HL-60/S4 (cell line): ENCODE measurements around the gene OGDHL.
"Not testable (repeated sequence)": the region's sequence is repeated elsewhere in the genome, so short reads cannot be mapped to it uniquely, and the experiment has no call there.

Experiments
- in situ Hi-C: fragments of 300-500 bp; cut with MboI; formaldehyde crosslinking; loops from 2 replicates; pipeline ENCODE4 v1.14.3; 2022; ENCODE audit warnings: low sequenced_read_pairs

OGDHL gene

DNA sequence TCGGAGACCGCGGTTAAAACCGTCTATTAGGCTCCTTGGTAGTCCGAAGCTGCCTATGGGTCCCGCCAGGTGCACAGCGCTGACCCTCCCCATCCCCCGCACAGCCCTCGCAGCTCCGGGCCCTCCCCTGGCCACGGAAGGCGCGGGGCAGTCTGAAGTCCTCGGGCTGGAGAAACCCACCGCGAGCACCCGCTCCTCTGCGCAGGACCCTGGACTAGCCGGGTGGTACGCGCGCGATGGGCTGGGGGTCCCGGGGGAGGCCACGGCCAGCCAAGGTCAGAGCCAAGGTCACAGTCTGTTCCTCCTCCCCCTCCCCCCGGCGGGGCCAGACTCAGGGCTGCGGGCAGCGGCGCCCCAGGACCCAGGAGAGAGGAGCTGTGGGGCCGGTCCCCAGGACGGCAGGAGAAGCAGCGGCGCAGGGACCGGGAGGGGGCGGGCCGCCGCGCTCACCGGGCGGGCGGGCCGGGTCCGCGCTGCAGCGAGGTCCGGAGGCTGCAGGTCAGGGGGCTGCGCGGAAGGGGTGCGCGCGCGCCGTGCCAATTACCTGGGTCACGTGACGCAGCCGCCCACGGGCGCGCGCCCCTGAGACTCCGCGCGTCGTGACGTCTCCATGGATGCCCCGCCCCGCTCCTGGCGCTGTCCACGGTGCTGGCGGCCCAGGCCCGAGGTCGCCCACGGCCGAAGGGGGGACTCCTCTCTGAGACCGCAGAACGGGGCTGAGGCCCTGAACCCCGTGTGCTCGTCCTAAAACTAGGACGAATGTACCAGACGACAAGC is at the start of gene OGDHL:
Gene OGDHL (minus strand): TSS at position 535 of the 777 bp plus-strand sequence. CDS start 3,731 bp downstream, outside the sequence.
- in situ Hi-C loops = no loop called here

DNA sequence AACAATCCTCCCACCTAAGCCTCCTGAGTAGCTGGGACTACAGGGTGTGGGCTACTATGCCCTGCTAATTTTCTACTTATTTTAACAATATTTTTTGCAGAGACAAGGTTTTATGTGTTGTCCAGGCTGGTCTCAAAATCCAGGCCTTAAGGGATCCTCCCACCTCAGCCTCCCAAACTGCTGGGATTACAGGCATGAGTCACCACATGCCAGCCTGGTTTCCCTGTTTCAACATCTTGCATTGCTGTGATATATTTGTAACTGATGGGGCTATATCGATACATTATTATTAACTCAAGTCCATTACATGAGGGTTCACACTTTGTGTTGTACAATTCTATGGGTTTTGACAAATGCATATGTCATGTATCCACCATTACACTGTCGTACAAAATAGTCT is 41.9 kb upstream of the OGDHL start:
- in situ Hi-C loops = no loop called here

DNA sequence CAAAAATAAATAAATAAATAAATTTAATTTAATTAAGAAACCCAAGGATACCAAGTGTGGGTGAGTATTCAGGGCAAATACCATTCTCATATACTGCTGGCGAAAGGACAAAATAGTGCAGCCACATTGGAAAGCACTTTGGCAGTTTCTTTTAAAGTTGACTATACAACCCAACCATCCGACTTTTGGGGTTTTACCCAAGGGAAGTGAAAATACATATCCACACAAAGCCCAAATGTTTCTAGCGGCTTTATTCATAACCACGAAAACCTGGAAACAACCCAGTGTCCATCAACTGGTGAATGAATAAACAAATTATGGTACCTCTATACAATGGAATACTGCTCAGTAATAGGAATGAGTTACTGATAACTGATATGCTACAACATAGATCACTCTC is 36.2 kb upstream of the OGDHL start:
- in situ Hi-C loops = no loop called here

DNA sequence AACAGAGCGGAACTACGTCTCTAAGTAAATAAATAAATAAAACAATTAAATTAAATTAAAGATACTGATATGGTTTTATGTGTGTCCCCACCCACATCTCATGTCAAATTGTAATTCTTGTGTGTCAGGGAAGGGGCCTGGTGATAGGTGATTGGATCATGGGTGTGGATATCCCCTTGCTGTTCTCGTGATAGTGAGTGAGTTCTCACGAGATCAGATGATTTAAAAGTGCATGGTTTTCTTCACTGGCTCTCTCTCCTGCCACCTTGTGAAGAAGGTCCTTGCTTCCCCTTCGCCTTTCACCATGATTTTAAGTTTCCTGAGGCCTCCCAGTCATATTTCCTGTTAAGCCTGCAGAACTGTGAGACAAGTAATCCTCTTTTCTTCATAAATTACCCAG is 29.0 kb upstream of the OGDHL start:
- in situ Hi-C loops = no loop called here

DNA sequence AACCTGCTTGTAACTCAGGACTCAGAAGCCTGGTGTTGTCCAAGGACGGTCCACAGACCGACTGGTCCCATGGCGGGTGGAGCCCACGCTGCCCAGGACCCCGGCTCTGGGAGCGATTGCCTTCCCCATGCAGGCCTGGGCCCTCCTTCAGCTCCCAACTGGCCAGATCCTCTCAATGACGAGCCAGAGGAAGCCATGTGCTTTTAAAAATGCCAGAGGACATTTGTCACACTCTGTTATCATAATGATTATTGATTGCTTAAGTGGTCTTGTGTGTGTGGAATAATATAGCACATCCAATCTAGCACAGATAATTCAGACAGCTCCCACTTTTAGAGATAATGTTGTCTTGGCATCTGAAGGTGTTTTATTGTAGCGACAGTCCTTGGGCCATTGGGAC is 22.6 kb upstream of the OGDHL start:
- in situ Hi-C loops = no loop called here

DNA sequence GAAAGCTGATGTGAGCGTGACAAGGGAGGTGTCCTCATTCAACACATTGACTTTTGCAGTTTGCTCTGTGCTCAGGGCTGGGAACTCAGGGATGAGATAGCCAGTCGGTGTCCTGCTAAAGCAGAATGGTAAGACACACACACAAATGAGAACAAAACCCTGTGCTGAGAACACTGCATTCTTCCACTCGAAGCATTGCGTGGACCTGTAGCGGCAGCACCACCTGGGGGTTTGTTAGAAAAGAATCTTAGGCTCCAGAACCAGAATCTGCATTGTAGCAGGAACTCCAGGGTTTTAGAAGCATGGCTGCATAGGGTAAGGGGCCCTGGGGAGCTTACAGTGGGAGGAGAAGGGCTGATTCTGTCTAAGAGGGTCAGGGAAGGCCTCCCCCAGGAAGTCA is 21.5 kb upstream of the OGDHL start:
- in situ Hi-C loops = no loop called here

DNA sequence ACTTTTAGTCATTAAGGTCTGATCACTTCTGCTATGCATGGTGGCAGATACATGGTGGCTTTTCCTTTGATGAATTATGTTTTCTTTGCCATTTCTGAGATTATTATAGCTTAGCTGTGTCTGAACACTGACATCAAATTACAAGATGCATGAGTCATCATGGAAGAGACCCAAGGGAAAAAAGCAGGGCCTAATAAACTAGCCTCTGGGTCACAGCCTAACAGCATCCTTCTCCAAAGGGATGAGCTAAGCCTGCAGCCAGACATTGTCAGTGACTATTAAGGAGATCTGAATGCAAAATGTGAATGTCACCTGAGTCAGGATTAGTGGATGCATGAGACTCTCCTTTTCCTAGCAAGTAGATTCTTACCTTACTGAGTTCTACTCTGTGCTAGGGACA is 19.1 kb upstream of the OGDHL start:
- in situ Hi-C loops = no loop called here

DNA sequence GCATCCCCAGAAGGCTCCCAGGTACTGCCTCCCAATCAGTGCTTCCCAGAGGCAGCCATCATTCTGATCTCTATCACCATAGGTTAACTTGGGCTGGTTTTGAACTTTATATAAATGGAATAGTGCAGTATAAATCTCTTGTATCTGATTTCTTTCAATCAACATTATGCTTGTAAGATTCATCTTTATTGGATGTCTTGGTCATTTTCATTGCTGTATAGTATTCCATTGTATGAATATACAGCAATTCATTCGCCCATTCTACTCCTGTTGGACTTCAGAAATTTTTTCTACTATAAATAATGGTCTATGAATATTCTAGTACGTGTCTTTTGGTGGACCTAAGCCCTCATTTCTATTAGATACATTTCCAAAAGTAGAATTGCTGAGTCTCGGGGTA is 16.1 kb upstream of the OGDHL start:
- in situ Hi-C loops = no loop called here

DNA sequence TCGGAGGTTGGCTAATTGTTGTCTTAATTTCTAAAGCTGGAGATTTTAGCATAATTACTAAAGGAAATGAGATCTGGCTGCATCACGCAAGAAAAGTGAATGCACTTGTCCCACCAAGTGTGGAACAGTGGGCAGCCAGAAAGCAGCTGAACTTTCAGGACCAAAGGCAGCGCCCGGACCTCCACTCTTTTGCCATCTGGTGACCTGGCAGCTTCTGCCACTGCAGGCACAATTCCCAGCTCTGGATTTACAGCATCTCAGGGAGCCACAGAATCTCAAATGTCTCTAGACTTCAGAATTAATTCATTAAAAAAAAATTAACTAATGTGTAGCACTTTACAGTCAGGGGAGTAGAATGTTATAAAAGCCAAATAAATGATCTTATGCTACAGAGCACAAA is 14.7 kb upstream of the OGDHL start:
- in situ Hi-C loops = no loop called here

DNA sequence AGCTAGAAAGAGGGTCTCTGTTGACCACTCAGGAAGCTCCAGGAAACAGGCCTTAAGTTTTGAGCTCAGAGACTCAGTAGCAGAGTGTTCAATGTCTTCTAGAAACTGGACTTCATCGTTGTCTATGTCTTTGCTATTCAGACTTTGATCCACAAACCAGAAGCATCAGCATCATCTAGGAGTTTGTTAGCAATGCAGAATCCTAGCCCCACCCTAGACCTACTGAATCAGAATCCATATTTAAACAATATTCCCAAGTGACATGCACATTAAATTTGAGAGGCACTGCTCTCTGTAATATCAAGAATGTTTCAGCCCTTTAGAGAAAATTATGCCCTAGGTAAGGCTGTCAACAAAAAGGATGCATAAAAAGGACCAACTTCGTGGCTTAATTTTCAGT is 12.9 kb upstream of the OGDHL start:
- in situ Hi-C loops = no loop called here

DNA sequence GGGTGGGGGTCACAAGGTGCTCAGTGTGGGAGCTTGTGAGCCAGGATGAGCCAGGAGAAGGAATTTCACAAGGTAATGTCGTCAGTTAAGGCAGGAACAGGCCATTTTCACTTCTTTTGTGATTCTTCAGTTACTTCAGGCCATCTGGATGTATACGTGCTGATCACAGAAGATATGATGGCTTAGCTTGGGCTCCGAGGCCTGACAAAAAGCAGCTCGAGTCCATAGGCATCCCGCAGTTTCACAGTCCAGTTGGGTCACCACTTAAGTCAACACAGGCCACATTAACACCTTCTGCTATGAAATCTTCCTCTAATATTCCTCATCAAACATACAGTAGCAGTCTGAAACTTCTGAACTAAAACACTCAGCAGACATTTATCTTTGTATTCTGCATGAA is 10.8 kb upstream of the OGDHL start:
- in situ Hi-C loops = not testable (repeated sequence)

DNA sequence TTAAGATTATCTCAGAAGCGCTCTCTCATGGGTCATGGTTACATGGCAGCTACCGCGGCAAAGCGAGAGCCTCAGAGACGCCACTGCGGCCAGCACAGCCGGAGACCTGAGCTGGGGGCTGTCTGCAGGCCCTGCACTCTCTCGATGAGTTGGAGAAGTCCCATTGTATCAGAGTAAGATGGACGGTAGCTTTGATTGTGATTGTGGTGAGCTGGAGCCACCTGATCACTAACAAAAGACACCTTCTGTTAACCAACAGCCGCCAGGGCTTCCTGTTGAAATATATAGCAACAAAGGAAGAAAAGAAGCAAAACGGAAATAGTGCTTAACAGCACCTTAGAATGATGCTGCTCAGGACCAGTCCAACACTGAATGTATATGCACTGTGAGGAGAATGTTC is 8.9 kb upstream of the OGDHL start:
- in situ Hi-C loops = not testable (repeated sequence)

DNA sequence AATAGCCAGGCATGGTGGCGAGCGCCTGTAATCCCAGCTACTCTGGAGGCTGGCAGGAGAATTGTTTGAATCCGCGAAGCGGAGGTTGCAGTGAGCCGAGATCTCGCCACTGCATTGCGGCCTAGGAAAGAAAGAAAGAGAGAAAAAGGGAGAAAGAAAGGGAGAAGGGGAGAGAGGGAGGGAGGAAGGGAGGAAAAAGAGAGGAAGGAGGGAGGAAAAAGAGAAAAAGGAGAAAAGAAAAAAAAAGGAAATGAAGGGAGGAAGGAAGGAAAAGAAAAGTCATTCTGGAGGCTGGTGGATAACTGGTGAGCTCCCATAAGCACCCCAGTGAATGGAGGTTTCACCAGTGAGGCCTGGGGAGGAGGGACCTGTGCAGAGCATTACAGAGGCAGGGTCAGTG is 7.6 kb upstream of the OGDHL start:
- in situ Hi-C loops = no loop called here

DNA sequence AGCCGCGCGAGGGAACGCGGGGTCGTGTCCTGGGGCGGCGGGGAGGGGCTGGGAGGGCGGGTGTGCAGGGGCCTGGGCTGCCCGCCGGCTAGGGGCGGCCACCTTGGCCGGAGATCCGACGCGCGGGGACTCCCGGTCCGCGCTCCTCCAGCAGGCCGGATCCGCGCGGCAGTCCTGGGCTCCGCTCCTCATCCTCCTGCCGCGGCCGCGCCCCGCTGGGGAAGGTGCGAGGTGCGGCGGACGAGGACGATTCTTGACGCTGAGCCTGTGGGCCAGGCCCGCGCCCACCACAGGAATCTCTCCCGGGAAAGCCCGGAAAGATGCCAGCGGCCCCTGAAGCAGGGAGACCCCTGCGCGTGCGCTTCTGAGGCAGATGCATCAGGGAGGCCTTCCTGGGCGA is 6.6 kb upstream of the OGDHL start:
- in situ Hi-C loops = no loop called here

DNA sequence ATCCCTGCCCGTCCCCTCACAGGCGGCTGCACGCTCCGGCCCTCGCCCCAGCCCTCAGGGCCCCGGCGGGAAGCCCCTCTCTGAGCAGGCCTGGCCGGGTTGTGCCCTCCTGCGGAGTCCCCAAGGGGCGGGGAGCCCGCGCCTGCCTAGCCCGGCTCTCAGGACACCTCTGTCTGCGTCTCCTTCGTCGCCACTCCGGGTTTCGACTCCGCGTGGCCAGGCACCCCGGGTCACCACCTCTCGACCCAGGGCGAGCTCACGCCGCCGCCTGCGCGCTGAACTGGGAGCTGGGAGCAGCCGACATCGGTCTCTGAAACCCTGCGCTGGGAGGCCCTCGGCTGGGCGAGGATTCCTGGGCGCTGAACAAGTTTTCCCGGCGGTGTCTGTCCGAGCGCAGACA is 6.2 kb upstream of the OGDHL start:
- in situ Hi-C loops = no loop called here

DNA sequence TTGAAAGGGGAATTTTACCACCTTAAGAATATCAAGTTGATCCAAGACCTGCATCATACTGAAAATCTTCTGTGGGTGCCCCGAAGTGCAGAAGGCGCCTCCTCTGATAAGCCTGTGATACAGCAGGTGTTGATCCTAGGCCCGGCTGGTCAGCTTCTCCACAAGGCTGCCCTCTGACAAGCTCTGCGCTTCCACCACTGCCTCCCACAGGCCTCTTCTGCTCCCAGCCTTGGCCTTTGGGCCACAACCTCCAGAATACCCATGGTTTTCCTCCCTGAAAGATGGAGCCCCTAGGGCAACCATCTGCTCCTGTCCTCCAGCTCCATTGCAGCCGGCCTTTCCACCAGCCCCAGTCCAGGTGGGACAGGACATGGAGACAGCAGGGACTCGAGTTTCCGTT is 5.6 kb upstream of the OGDHL start:
- in situ Hi-C loops = no loop called here

DNA sequence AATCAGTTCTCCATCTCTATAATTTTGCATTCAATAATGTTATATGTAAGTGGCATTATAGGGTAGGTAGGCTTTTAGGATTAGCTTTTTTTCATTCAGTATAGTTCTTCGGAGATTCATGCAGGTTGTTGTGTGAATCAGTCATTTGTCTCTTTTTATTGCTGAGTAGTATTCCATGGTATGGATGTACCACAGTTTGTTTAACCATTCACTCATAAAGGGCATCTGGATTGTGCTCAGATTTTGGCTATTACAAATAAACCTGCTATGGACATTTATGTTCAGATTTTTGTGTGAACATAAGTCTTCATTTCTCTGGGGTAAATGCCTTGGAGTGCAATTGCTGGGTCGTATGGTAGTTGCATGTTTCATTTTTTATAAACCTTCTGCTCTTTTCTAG is 4.4 kb upstream of the OGDHL start:
- in situ Hi-C loops = no loop called here

DNA sequence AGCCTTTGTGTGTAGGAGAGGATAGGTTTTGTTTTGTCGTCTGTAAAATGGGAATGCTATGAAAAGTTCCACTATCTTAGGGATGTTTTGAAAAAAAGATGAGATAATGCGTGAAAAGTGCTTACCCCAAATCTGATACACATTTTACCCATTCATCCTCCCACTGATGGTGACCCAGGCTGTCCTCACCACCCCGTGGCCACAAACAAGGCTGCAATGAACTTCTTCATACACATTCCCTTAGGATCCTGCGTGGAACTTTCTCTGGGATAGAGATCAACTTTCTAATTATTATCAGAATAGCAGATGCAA is 399 bp upstream of the OGDHL start:
- in situ Hi-C loops = no loop called here

DNA sequence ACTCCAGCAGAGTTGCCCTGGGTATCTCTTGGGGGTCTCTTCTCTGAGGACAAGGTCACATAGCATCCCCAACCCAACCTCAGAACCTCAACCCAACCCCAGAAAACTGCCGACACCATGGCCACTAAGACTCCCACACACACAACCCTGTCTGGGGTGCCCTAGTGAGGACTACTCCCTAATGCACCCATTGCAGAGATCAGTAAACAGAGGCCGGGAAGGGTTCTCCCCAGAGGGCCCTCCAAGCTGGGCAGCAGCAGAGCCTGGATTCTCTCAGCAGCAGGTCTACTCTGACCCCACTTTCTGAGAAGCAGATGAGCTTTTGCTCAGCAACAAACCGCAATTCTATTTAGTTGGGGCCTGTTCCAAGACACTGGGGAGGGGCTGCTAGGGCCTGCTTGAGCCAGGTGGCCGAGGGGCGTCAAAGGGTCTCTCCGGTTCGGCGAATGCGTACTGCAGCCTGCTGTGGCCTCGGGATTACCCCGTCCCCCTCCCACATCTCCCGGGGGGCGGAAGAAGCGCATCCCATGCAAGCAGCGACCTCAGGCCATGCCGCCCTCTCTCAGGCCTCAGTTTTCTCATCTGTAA is 828 bp downstream of the OGDHL start:
- in situ Hi-C loops = no loop called here

DNA sequence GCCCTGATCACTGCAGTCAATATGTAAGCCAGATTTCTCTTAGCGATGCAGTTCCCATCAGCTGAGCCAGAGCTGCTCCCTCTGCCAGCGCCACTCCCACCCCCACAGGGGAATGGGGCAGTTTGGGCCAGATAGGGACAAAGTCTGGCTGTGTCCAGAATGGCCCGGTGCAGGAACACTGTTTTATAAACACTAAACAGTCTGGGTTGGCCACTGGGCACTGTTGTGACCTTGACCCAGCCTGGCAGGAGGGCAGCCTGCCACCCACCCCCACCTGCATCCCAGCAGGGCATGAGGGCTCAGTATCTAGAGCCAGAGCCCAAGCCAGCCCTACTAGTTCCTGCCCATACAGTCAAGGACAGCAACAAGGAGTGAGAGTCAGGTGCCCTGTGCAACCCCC is 1.3 kb downstream of the OGDHL start:
- in situ Hi-C loops = no loop called here

DNA sequence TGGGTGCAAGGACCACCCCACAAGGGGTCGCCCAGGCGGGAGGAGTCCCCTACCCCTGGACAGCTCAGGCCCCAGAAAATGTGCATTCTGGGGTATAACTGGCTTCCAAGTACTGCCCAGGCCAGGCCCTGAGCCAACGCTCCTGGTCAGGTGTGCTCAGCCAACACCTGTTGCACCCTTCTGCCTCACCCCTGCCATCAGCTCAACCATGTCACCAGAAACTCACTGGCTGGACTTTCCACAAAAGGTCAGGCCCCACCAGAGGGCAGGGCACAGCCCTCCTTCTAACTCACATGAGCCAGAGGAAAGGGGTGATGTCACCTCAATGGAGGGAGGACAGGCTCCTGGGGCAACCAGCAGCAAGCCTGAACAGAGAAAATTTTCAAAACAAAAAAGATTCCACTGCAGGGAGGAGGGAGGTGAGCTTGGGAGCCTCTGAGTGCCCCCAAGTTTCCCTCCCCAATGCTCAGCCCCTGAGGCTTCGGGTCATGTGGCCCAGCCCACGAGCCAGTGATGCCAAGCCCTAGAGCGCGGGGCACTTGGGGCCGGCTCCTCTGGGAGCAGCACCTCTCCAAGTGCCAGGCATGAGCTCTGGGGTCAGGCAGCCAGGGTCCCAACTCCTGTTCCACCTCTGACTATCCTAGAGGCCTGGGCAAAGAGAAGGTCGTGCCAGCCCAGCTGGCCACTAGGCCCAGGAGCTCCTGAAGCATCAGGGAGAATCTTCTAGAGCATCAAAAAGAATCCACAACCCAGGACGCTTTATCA is 2.2 kb downstream of the OGDHL start:
- in situ Hi-C loops = no loop called here

DNA sequence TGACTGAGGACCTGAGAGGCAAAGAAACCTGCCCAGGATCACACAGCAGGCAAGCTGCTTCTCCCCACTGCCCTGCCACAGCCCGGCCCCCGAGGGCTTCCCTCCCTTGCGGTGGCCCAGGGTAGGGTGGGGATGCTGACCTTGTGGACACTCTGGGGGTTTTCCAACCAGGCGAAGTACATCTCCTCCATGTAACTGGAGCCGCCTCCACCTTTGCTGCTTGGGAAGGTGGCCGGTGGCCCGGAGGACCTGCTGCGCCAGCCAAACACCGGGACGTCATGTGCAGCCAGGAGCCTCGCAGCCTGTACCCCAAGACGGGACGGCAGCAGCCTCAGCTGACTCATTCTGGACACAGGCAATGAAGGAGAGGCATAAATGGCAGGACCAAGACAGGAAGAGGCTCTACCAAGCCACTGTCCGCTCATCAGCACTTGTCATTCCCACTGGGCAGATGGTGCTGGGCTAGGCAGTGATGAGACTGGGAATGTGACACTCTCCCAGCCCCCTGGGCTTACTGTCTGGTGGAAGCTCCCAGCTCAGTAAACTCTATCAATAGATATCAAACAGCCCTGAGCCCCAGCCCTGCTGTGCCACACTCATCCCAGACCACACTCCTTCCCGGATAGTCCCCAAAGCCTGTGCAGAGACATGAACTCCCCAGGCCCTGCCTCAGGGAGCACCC is 3.7 kb downstream of the OGDHL start:
- in situ Hi-C loops = no loop called here
